ENCODE results near the gene CHRNG. TPM values are rescaled to one million over a fixed set of nuclear protein-coding genes. Genes with fewer than 3 reads are reported as not detected.

CHRNG gene
- total and polyA plus RNA-seq, 2 donors (not counting 3 experiments of a cell fraction or from before 2014, with no cell fraction given), result not detected

DNA sequence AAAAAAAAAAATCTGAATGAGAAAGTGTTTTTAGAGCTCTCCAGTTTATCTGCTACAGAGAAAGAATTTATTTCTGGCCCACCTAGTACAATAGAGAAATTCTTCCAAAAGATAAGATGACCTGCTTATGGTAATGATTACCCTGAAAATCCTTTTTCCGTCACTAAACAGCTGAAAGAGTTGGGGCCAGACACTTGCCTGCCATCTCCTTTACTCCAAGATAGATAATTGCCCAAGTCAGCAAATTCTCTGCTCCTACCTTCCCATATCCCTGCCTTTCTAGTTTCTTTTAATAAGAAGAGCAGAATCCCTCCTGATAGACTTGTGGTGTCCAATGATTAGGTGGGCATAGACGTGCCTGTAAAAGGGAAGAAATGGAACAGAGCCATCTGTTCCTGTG, 39.1 kb downstream of the CHRNG start:
- Histone ChIP-seq H3K27me3 (ENCODE audit: control insufficient read depth in 2 of 2, insufficient read depth in 2 of 2, low read length in 2 of 2) (no peaks in the 10 kb centered on the region), H3K9me3 (replicated peaks; ENCODE audit: control insufficient read depth, insufficient read depth, low read length) (no peaks in the 10 kb centered on the region), H3K9ac (replicated peaks; ENCODE audit: extremely low read depth, insufficient read depth, low read length) (no peak overlapping the region), H3K4me1 (ENCODE audit: control insufficient read depth, extremely low read depth, insufficient read depth, low read length) (no peaks in the 10 kb centered on the region), H3K27ac (ENCODE audit: insufficient read depth, low read depth, low read length) (no peak overlapping the region), H3K4me3 (replicated peaks in 1 of 3; ENCODE audit: insufficient read depth in 1 of 3, low read depth in 1 of 3, low read length in 3 of 3) (no peak overlapping the region), H3K9me1 (replicated peaks; ENCODE audit: control insufficient read depth, extremely low read depth, insufficient read depth, low read length) (no peaks in the 10 kb centered on the region), H4K20me1 (replicated peaks; ENCODE audit: control insufficient read depth, extremely low read depth, insufficient read depth, low read length) (no peaks in the 10 kb centered on the region), H3K4me2 (ENCODE audit: insufficient read depth, low read length) (no peak overlapping the region), H3K36me3 (ENCODE audit: control insufficient read depth in 2 of 2, extremely low read depth in 1 of 2, insufficient read depth in 2 of 2, low read length in 2 of 2) (peaks cover 0 to 16% of the 10 kb centered on the region in 2 experiments), H2AFZ (ENCODE audit: low read depth, low read length) (no peak overlapping the region), H3K79me2 (ENCODE audit: control insufficient read depth, insufficient read depth, low read length) (no peaks in the 10 kb centered on the region)
- BruUV-seq (replicated peaks), result no TSS peak
- no peak for DNase-seq (ENCODE audit: low read depth, low spot score)
- no peak for FAIRE-seq
- no peak for TF ChIP-seq POLR2AphosphoS5 (IDR thresholded peaks at IDR 0.05; ENCODE audit: insufficient read depth, low read depth, low read length)
- intact Hi-C loops (cut with micrococcal nuclease) (no loop called here), dilution Hi-C loops (cut with MboI; ENCODE audit: extremely low pct_ligation_motif_present, low sequenced_read_pairs) (no loop called here)
- ChIA-PET CTCF (interaction anchor here (0.7 to 1.1 kb wide), 2 partner anchors 10 to 92 kb away, joined by 3 to 4 read pairs; no protein-coding TSS in a partner anchor), POLR2A (no interaction called here)

GRCh38 chr2:232580648-232580981, 41.1 kb downstream of the CHRNG start:
- Histone ChIP-seq H2AFZ (ENCODE audit: low read depth, low read length) (no peak overlapping the region), H3K36me3 (ENCODE audit: control insufficient read depth in 2 of 2, extremely low read depth in 1 of 2, insufficient read depth in 2 of 2, low read length in 2 of 2) (peaks cover 0 to 9% of the 10 kb centered on the region in 2 experiments), H3K9me1 (replicated peaks; ENCODE audit: control insufficient read depth, extremely low read depth, insufficient read depth, low read length) (no peaks in the 10 kb centered on the region), H3K4me3 (replicated peaks in 1 of 3; ENCODE audit: insufficient read depth in 1 of 3, low read depth in 1 of 3, low read length in 3 of 3) (no peak overlapping the region), H4K20me1 (replicated peaks; ENCODE audit: control insufficient read depth, extremely low read depth, insufficient read depth, low read length) (no peaks in the 10 kb centered on the region), H3K9ac (replicated peaks; ENCODE audit: extremely low read depth, insufficient read depth, low read length) (no peak overlapping the region), H3K27me3 (ENCODE audit: control insufficient read depth in 2 of 2, insufficient read depth in 2 of 2, low read length in 2 of 2) (no peaks in the 10 kb centered on the region), H3K4me2 (ENCODE audit: insufficient read depth, low read length) (no peak overlapping the region), H3K4me1 (ENCODE audit: control insufficient read depth, extremely low read depth, insufficient read depth, low read length) (no peaks in the 10 kb centered on the region), H3K9me3 (replicated peaks; ENCODE audit: control insufficient read depth, insufficient read depth, low read length) (no peaks in the 10 kb centered on the region), H3K27ac (ENCODE audit: insufficient read depth, low read depth, low read length) (no peak overlapping the region), H3K79me2 (ENCODE audit: control insufficient read depth, insufficient read depth, low read length) (no peaks in the 10 kb centered on the region)
- dilution Hi-C loops (cut with MboI; ENCODE audit: extremely low pct_ligation_motif_present, low sequenced_read_pairs), result no loop called here
- POLR2A ChIA-PET, result no interaction called here
- CTCF ChIA-PET, result no interaction called here
- BruUV-seq (replicated peaks), result no TSS peak
- FAIRE-seq (no peak), DNase-seq (ENCODE audit: low read depth, low spot score) (no peak)
- TF ChIP-seq JUN (IDR thresholded peaks at IDR 0.05; ENCODE audit: borderline replicate concordance, insufficient read depth, insufficient read length, low read depth), result no peak
- TF ChIP-seq EZH2 (IDR thresholded peaks at IDR 0.05; ENCODE audit: borderline replicate concordance, low read depth, low read length, severe bottlenecking), result no peak
- TF ChIP-seq, protein P1, sequence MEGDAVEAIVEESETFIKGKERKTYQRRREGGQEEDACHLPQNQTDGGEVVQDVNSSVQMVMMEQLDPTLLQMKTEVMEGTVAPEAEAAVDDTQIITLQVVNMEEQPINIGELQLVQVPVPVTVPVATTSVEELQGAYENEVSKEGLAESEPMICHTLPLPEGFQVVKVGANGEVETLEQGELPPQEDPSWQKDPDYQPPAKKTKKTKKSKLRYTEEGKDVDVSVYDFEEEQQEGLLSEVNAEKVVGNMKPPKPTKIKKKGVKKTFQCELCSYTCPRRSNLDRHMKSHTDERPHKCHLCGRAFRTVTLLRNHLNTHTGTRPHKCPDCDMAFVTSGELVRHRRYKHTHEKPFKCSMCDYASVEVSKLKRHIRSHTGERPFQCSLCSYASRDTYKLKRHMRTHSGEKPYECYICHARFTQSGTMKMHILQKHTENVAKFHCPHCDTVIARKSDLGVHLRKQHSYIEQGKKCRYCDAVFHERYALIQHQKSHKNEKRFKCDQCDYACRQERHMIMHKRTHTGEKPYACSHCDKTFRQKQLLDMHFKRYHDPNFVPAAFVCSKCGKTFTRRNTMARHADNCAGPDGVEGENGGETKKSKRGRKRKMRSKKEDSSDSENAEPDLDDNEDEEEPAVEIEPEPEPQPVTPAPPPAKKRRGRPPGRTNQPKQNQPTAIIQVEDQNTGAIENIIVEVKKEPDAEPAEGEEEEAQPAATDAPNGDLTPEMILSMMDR (IDR thresholded peaks at IDR 0.05; ENCODE audit: extremely low read depth in 1 of 2, insufficient read depth in 1 of 2, low read depth in 1 of 2, low read length in 2 of 2), result no peak
- no peak for TF ChIP-seq POLR2A (IDR thresholded peaks at IDR 0.05; ENCODE audit: low read depth, low read length)
- TF ChIP-seq MYC (IDR thresholded peaks at IDR 0.05; ENCODE audit: low read depth, low read length), result no peak
- TF ChIP-seq MAX (IDR thresholded peaks at IDR 0.05; ENCODE audit: insufficient read depth, insufficient read length), result no peak
- no peak for TF ChIP-seq FOS (IDR thresholded peaks at IDR 0.05; ENCODE audit: borderline replicate concordance, insufficient read depth, low read length)
- TF ChIP-seq GATA2 (IDR thresholded peaks at IDR 0.05; ENCODE audit: insufficient read depth, insufficient read length, low read depth, low read length), result no peak
- no peak for TF ChIP-seq POLR2AphosphoS5 (IDR thresholded peaks at IDR 0.05; ENCODE audit: insufficient read depth, low read depth, low read length)
- intact Hi-C loops (cut with micrococcal nuclease), result no loop called here

Measured in endothelial cell of umbilical vein (primary cell).